Endothelial cell of umbilical vein (primary cell): Measurements from ENCODE around the gene RALB.

Experiments used
- CTCF ChIP-seq, 2 donors: IDR thresholded peaks; 1 replicate in 1 of 2; 2 replicates in 1 of 2; pipeline ENCODE4 v1.5.1; 2011; ENCODE audit warnings: low read length in 2 of 2, mild to moderate bottlenecking in 2 of 2, moderate library complexity in 2 of 2, control low read depth in 1 of 2, inconsistent platforms in 1 of 2, low read depth in 1 of 2; ENCODE audit not compliant: insufficient read depth in 1 of 2; ENCODE audit errors: extremely low read depth in 1 of 2
- POLR2A ChIP-seq: IDR thresholded peaks from 2 replicates; pipeline ENCODE4 v1.6.1; 2012; ENCODE audit warnings: low read depth, mild to moderate bottlenecking, control low read depth, low read length
- POLR2AphosphoS5 ChIP-seq: IDR thresholded peaks from 2 replicates; pipeline ENCODE4 v1.6.1; 2012; ENCODE audit warnings: low read depth, mild to moderate bottlenecking, control low read depth, low read length, moderate library complexity; ENCODE audit not compliant: insufficient read depth

DNA sequence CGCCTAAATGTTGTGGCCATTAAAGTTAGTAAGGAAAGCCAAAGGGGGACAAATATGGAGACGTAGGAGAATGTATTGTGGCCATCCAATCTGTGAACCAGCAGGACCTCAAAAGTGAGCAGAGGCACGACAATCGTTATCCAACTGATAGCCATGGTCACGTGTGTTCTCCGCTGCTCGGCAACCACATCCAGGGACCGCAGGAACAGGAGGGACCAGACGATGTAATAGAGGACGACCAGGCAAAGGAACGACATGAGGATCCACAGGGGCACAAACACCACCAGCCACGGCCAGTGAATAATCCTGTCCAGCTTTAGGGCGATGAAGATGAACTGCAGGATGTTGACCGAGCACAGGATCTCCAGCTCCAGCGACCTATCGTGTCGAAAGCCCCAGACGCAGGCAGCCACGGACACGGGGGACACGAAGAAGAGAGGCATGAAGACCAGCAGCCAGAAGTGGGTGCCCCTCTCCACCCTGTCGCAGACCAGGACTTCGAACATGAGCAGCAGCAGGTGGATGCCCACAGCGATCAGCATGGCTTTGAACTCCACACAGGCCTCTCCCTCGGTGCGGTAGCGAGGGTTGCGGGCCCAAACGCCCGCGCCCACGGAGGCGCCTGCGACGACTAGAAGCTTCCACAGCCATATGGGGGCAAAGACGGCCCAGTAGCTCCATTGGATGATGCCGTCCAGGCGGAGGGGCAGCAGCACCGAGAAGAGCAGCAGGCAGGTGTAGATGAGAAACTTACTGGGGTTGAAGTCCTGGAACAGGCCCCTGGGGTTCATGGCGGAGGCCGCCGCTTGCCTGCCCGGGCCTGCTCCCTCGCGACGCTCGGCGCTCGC is 30.2 kb upstream of the RALB start:
- no peak for TF ChIP-seq CTCF (IDR thresholded peaks at IDR 0.05; ENCODE audit: extremely low read depth in 1 of 2, insufficient read depth in 1 of 2, low read depth in 1 of 2, low read length in 2 of 2)
- TF ChIP-seq POLR2AphosphoS5 = no peak
- no peak for TF ChIP-seq POLR2A
